Measurements from ENCODE around the gene PALD1.

- TF ChIP-seq CTCF (IDR thresholded peaks at IDR 0.05; ENCODE audit: insufficient read depth, low read length, poor library complexity, severe bottlenecking) (no peak), EZH2phosphoT487 (conservative IDR thresholded peaks at IDR 0.05; ENCODE audit: low read length) (no peak)
Measured at GRCh38 chr10:70557086-70557845, 78.7 kb downstream of the PALD1 start.

Measured in SU-DHL-6 (cell line).